H1 (cell line): ENCODE results near the gene MPP3. TPM values are rescaled to one million over a fixed set of nuclear protein-coding genes. Genes with fewer than 3 reads are reported as not detected.
A peak's percentile ranks its signal among the peaks of the same experiment; 100 is the strongest.

Experiments
- CTCF ChIA-PET: fragments of 300-600 bp; sonication (Branson Sonifier 250); formaldehyde crosslinking; loops from one replicate; lab custom pipeline; 2021; ENCODE audit not compliant: partially characterized antibody; lab: Charles Lee
- POLR2A ChIA-PET: fragments of 300-600 bp; sonication (Branson Sonifier 250); formaldehyde crosslinking; loops from one replicate; lab custom pipeline; 2021; ENCODE audit warnings: inconsistent platforms; ENCODE audit not compliant: partially characterized antibody; lab: Charles Lee
- DNase-seq, 2 experiments: peaks; one replicate each; pipeline versions ENCODE4 v3.0.0 to v3.0.0-alpha.2; 2010 to 2022; ENCODE audit warnings: low spot score in 2 of 2, low read depth in 1 of 2, mixed read lengths in 1 of 2
- FAIRE-seq: peaks from 2 replicates; lab custom pipeline; 2011; peaks lifted over from hg19 to GRCh38; lab: Jason Lieb, UNC
- H2AFZ ChIP-seq: 2 replicates; pipeline ENCODE4 v1.8.1; 2012; ENCODE audit warnings: low read length, inconsistent platforms
- H2AK5ac ChIP-seq: 2 replicates; pipeline ENCODE4 v1.6.1; 2013; ENCODE audit warnings: low read depth, low read length
- H2BK120ac ChIP-seq: replicated peaks from 2 replicates; pipeline ENCODE3; 2013; ENCODE audit warnings: low read depth, low read length, inconsistent platforms
- H2BK12ac ChIP-seq: 2 replicates; pipeline ENCODE4 v1.6.1; 2013; ENCODE audit warnings: low read depth, low read length
- H2BK15ac ChIP-seq: 2 replicates; pipeline ENCODE4 v1.6.1; 2013; ENCODE audit warnings: low read length
- H2BK20ac ChIP-seq: 2 replicates; pipeline ENCODE4 v1.6.1; 2013; ENCODE audit warnings: low read length
- H2BK5ac ChIP-seq: 2 replicates; pipeline ENCODE4 v1.6.1; 2013; ENCODE audit warnings: low read depth, low read length
- H3K14ac ChIP-seq: 2 replicates; pipeline ENCODE4 v1.6.1; 2013; ENCODE audit warnings: inconsistent platforms; ENCODE audit not compliant: insufficient read length
- H3K18ac ChIP-seq: 2 replicates; pipeline ENCODE4 v1.6.1; 2013; ENCODE audit warnings: low read length; ENCODE audit errors: extremely low read depth
- H3K23ac ChIP-seq: 2 replicates; pipeline ENCODE4 v1.6.1; 2013; ENCODE audit warnings: inconsistent platforms; ENCODE audit not compliant: insufficient read length
- H3K23me2 ChIP-seq: 2 replicates; pipeline ENCODE4 v1.6.1; 2013; ENCODE audit warnings: low read depth, low read length
- H3K27ac ChIP-seq: 2 replicates; pipeline ENCODE4 v1.6.1; 2011; ENCODE audit warnings: low read depth, low read length, inconsistent platforms
- H3K27me3 ChIP-seq, 4 experiments: replicated peaks in 1 of 4; 1 replicate in 1 of 4; 2 replicates in 3 of 4; pipeline versions ENCODE4 v1.6.1 to v1.8.1; 2011 to 2013; ENCODE audit warnings: low read length in 3 of 4, mild to moderate bottlenecking in 3 of 4, inconsistent platforms in 2 of 4, mixed read lengths in 2 of 4, moderate library complexity in 1 of 4; ENCODE audit not compliant: control insufficient read depth in 3 of 4, insufficient read depth in 3 of 4; ENCODE audit errors: extremely low read depth in 1 of 4
- H3K36me3 ChIP-seq, 4 experiments: 2 replicates each; pipeline versions ENCODE4 v1.6.1 to v1.8.1; 2011 to 2013; ENCODE audit warnings: mild to moderate bottlenecking in 4 of 4, low read length in 3 of 4, moderate library complexity in 2 of 4, control low read depth in 1 of 4, inconsistent platforms in 1 of 4; ENCODE audit not compliant: insufficient read depth in 4 of 4, control insufficient read depth in 2 of 4
- H3K4ac ChIP-seq: replicated peaks from 2 replicates; pipeline ENCODE3; 2013; ENCODE audit warnings: low read length, low read depth, mixed read lengths, inconsistent platforms; ENCODE audit not compliant: insufficient read length
- H3K4me1 ChIP-seq, 4 experiments: replicated peaks in 1 of 4; 1 replicate in 1 of 4; 2 replicates in 3 of 4; pipeline versions ENCODE4 v1.6.1 to v1.8.1; 2011 to 2013; ENCODE audit warnings: low read length in 3 of 4, inconsistent platforms in 2 of 4, mixed read lengths in 1 of 4; ENCODE audit not compliant: insufficient read depth in 4 of 4, control insufficient read depth in 3 of 4
- H3K4me2 ChIP-seq, 2 experiments: 2 replicates each; pipeline versions ENCODE4 v1.6.1 to v1.8.1; 2011 to 2013; ENCODE audit warnings: low read depth in 2 of 2, low read length in 2 of 2, control low read depth in 1 of 2, inconsistent platforms in 1 of 2, mild to moderate bottlenecking in 1 of 2; ENCODE audit not compliant: insufficient read depth in 1 of 2
- H3K4me3 ChIP-seq, 4 experiments: fragments of 200-600, 300-600 bp in 1 of 4; sonication (generic), shearing (Covaris generic), sonication (Bioruptor Twin) in 1 of 4; 2 replicates each; pipeline versions ENCODE4 v1.5.1 to v1.8.1; 2011 to 2016; ENCODE audit warnings: low read length in 4 of 4, low read depth in 3 of 4, control low read depth in 2 of 4, inconsistent platforms in 2 of 4, mild to moderate bottlenecking in 2 of 4, mixed read lengths in 1 of 4, moderate library complexity in 1 of 4; ENCODE audit not compliant: insufficient read depth in 2 of 4; ENCODE audit errors: extremely low read depth in 1 of 4
- H3K56ac ChIP-seq: replicated peaks from 2 replicates; pipeline ENCODE3; 2013; ENCODE audit warnings: low read depth, mild to moderate bottlenecking, mixed read lengths, low read length, inconsistent platforms; ENCODE audit not compliant: insufficient read length
- H3K79me1 ChIP-seq: 2 replicates; pipeline ENCODE4 v1.6.1; 2013; ENCODE audit warnings: low read depth, low read length, control low read depth
- H3K79me2 ChIP-seq, 2 experiments: 2 replicates each; pipeline versions ENCODE4 v1.6.1 to v1.8.1; 2012 to 2013; ENCODE audit warnings: low read length in 2 of 2, mild to moderate bottlenecking in 2 of 2, inconsistent platforms in 1 of 2; ENCODE audit not compliant: insufficient read depth in 2 of 2, control insufficient read depth in 1 of 2
- H3K9ac ChIP-seq, 4 experiments: replicated peaks in 1 of 4; 1 replicate in 1 of 4; 2 replicates in 3 of 4; pipeline versions ENCODE4 v1.6.1 to v1.8.1; 2011 to 2013; ENCODE audit warnings: low read depth in 3 of 4, low read length in 3 of 4, control low read depth in 2 of 4, mild to moderate bottlenecking in 2 of 4, moderate library complexity in 2 of 4, inconsistent platforms in 1 of 4; ENCODE audit errors: extremely low read depth in 1 of 4
- H3K9me3 ChIP-seq, 2 experiments: 2 replicates each; pipeline versions ENCODE4 v1.6.1 to v1.8.1; 2012 to 2013; ENCODE audit warnings: mild to moderate bottlenecking in 2 of 2, moderate library complexity in 2 of 2, control low read depth in 1 of 2, inconsistent platforms in 1 of 2, low read depth in 1 of 2, low read length in 1 of 2, mixed read lengths in 1 of 2; ENCODE audit not compliant: insufficient read depth in 2 of 2
- H4K20me1 ChIP-seq, 2 experiments: replicated peaks in 1 of 2; 2 replicates each; pipeline versions ENCODE3 to v1.8.1; 2011 to 2013; ENCODE audit warnings: inconsistent platforms in 2 of 2, low read length in 2 of 2, mild to moderate bottlenecking in 1 of 2; ENCODE audit not compliant: insufficient read depth in 2 of 2, control insufficient read depth in 1 of 2
- H4K5ac ChIP-seq: 2 replicates; pipeline ENCODE4 v1.6.1; 2013; ENCODE audit warnings: low read length, low read depth, mixed read lengths, inconsistent platforms; ENCODE audit not compliant: insufficient read length
- H4K8ac ChIP-seq: 2 replicates; pipeline ENCODE4 v1.8.0; 2013; ENCODE audit warnings: mild to moderate bottlenecking, moderate library complexity, low read length, inconsistent platforms; ENCODE audit not compliant: insufficient read depth; ENCODE audit errors: extremely low read depth
- H4K91ac ChIP-seq: replicated peaks from 2 replicates; pipeline ENCODE3; 2013; ENCODE audit warnings: low read length, mixed read lengths, inconsistent platforms; ENCODE audit not compliant: insufficient read length
- BRCA1 ChIP-seq: IDR thresholded peaks from 2 replicates; pipeline ENCODE4 v1.6.1; 2012; ENCODE audit warnings: low read depth, low read length, improper control_type of control experiment
- CEBPB ChIP-seq: IDR thresholded peaks from 2 replicates; pipeline ENCODE4 v1.6.1; 2012; ENCODE audit warnings: low read depth, low read length
- CHD1 ChIP-seq: IDR thresholded peaks from 2 replicates; pipeline ENCODE4 v1.6.1; 2012; ENCODE audit warnings: low read depth, low read length, improper control_type of control experiment
- E2F6 ChIP-seq: IDR thresholded peaks from 2 replicates; pipeline ENCODE4 v1.6.1; 2012; ENCODE audit warnings: inconsistent platforms
- NANOG ChIP-seq: IDR thresholded peaks from 2 replicates; pipeline ENCODE4 v1.6.1; 2011; ENCODE audit warnings: low read length, low read depth, mild to moderate bottlenecking, inconsistent platforms; ENCODE audit not compliant: insufficient read depth, poor library complexity, severe bottlenecking
- PHF8 ChIP-seq: fragments of 200-600 bp; sonication (generic); conservative IDR thresholded peaks from 2 replicates; pipeline ENCODE4 v1.7.1; 2012; ENCODE audit warnings: low read depth, mild to moderate bottlenecking, inconsistent platforms, low read length, moderate library complexity
- POLR2AphosphoS5 ChIP-seq: IDR thresholded peaks from 2 replicates; pipeline ENCODE4 v1.6.1; 2011; ENCODE audit warnings: low read depth, low read length
- RFX5 ChIP-seq: IDR thresholded peaks from 2 replicates; pipeline ENCODE4 v1.6.1; 2011; ENCODE audit warnings: low read depth, low read length, improper control_type of control experiment, borderline replicate concordance
- SP2 ChIP-seq: IDR thresholded peaks from 2 replicates; pipeline ENCODE4 v1.6.1; 2012; ENCODE audit warnings: mild to moderate bottlenecking, low read length, inconsistent platforms
- SP4 ChIP-seq: IDR thresholded peaks from 2 replicates; pipeline ENCODE4 v1.6.1; 2012; ENCODE audit warnings: low read length, inconsistent platforms
- SRF ChIP-seq: IDR thresholded peaks from 2 replicates; pipeline ENCODE4 v1.6.1; 2011; ENCODE audit warnings: mild to moderate bottlenecking, low read depth, low read length, moderate library complexity
- whole genome bisulfite sequencing, 2 experiments: shearing (Covaris generic) in 1 of 2; methylation state at CpG; one replicate each; pipeline versions ENCODE4 v1.1.6 to v1.1.7; 2013 to 2015; ENCODE audit warnings: low lambda C conversion rate in 2 of 2, mixed read lengths in 2 of 2, inconsistent platforms in 1 of 2, low coverage in 1 of 2, missing lambda C conversion rate in 1 of 2; ENCODE audit not compliant: insufficient replicate concordance in 2 of 2, insufficient coverage in 1 of 2, insufficient read length in 1 of 2; ENCODE audit errors: extremely low coverage in 1 of 2, missing lambda C conversion rate in 1 of 2; 5-methylcytosine and 5-hydroxymethylcytosine counted together
- polyA plus RNA-seq, 7 experiments: library from polyadenylated mRNA; depleted of rRNA in 3 of 7; stranded (reverse) in 5 of 7; unstranded in 2 of 7; fragments of >200 nt in 5 of 7; fragments of 200-250 nt in 2 of 7; gene quantifications; 1 replicate in 5 of 7; 2 replicates in 1 of 7; 4 replicates in 1 of 7; pipeline versions ENCODE4 v1.2.1 to v1.2.3, GENCODE V29; 2011 to 2013; ENCODE audit warnings: missing spikeins in 2 of 7, mixed read lengths in 2 of 7
- total RNA-seq: library from RNA; stranded (reverse); fragmentation: NEBNext Ultra II Directional; extraction: Animal tissue kit (Norgen Biotek cat#: 25700); gene quantifications from 2 replicates; pipeline ENCODE4 v1.2.1, GENCODE V29; 2021

The MPP3 gene
- total and polyA plus RNA-seq, 2 of the 8 experiments (the other 6 are each of a cell fraction or from before 2014, with no cell fraction given) = 3.1 to 6.1 TPM

DNA sequence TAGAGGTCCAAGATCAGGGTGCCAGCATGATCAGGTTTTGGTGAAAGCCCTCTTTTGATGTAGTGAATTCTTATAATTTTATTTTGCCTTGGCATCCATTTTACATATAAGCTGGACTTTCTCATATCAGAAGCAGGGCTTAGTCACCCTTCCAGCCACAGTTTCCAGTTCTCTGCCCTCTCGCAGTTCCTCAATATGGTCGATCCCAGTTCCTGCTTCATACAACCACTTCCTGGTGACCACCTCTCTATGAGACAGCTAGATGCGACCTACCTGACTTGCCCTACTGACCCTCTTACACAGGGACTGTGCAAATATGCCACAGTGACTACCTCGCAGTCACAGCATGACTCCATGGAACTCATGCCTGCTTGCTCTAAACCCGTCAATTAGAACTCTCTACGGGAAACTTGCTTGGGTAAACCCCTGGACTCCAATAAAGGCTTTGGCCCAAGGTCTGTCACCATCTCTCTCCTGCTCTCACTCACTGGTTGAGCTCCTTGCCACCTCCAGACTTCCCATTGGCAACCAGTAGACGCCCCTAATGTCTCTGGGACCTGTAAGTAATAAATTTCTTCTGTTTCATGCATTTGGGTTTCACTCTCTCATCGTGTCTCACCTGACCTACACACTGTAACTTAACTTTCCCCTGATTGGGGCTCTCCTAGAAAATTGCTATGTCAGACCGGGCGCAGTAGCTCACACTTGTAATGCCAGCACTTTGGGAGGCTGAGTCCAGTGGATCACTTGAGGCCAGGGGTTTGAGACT is 35.5 kb upstream of the MPP3 start:
- Histone ChIP-seq H2BK15ac (no peak overlapping the region), H3K23ac (no peak overlapping the region), H3K27me3 (peaks cover 0 to 3% (median 1%) of the 10 kb centered on the region in 4 experiments; a peak in 3 of 7 replicates), H3K36me3 (no peaks in the 10 kb centered on the region), H3K79me1 (no peaks in the 10 kb centered on the region), H3K18ac (no peak overlapping the region), H4K8ac (no peak overlapping the region), H3K27ac (no peak overlapping the region), H4K91ac (peak overlapping the region; percentile 96), H3K79me2 (no peaks in the 10 kb centered on the region), H2BK5ac (no peak overlapping the region), H3K23me2 (no peaks in the 10 kb centered on the region)
- POLR2A ChIA-PET = interaction anchor here (1.7 kb wide), 1 partner anchor 10 kb away, joined by 5 read pairs; no protein-coding TSS in a partner anchor
- no peak for TF ChIP-seq SP2
- TF ChIP-seq RFX5 = no peak
- TF ChIP-seq PHF8 = no peak
- no peak for TF ChIP-seq CHD1
- no peak for TF ChIP-seq CEBPB
- TF ChIP-seq NANOG = no peak
- no peak for TF ChIP-seq POLR2AphosphoS5
- no peak for TF ChIP-seq E2F6
- TF ChIP-seq BRCA1 = no peak
- TF ChIP-seq SRF = no peak
- no peak for TF ChIP-seq SP4
- TF ChIP-seq, all 59 proteins: peak for 0
- no peak overlapping the region for H3K14ac ChIP-seq
- H2BK12ac ChIP-seq = 0 out of 2 replicates have a peak overlapping the region, but pooled peaks have one; percentile 50
- DNase-seq = no peak
- H3K4me1 ChIP-seq = no peaks in the 10 kb centered on the region
- H4K5ac ChIP-seq = no peak overlapping the region
- H2BK20ac ChIP-seq = no peak overlapping the region
- no peak overlapping the region for H3K56ac ChIP-seq
- no peak overlapping the region for H2AFZ ChIP-seq
- no peak overlapping the region for H3K4me2 ChIP-seq
- no peak overlapping the region for H3K4ac ChIP-seq
- H2AK5ac ChIP-seq = 0 out of 2 replicates have a peak overlapping the region, but pooled peaks have one; percentile 75
- H2BK120ac ChIP-seq = no peak overlapping the region
- FAIRE-seq = no peak
- no peaks in the 10 kb centered on the region for H4K20me1 ChIP-seq
- H3K4me3 ChIP-seq = no peak overlapping the region
- H3K9ac ChIP-seq = no peak overlapping the region
- CTCF ChIA-PET = interaction anchor here (0.7 to 6.6 kb wide), 5 partner anchors 8 to 41 kb away, joined by 3 to 61 read pairs (median 3); partner anchors contain the start of gene CD300LG
- H3K9me3 ChIP-seq = no peaks in the 10 kb centered on the region
- WGBS, 2 experiments = 88% methylated on average over 10 of the region's 10 CpGs; no CpG with 5 or more reads in 1 of the 2 experiments
